Right cardiac atrium (tissue), 5 donors: ENCODE measurements around the gene KPNA4. TPM values are rescaled to one million over a fixed set of nuclear protein-coding genes. Genes with fewer than 3 reads are reported as not detected.
"Not testable (repeated sequence)": the region's sequence is repeated elsewhere in the genome, so short reads cannot be mapped to it uniquely, and the experiment has no call there.

Experiments used
- ATAC-seq, 2 donors: fragments of 200-7000 bp; cut with Tn5 transposase; one replicate each; pipeline versions ENCODE4 v1.8.0 to v1.9.1; 2020; ENCODE audit warnings: moderate library complexity in 2 of 2, mild to moderate bottlenecking in 1 of 2
- DNase-seq, 3 donors: peaks; one replicate each; pipeline ENCODE4 v3.0.0-alpha.2; 2020
- H3K27ac ChIP-seq: one replicate; pipeline ENCODE4 v1.5.1; 2013; ENCODE audit warnings: mild to moderate bottlenecking, low read length, control low read depth, moderate library complexity
- H3K27me3 ChIP-seq: one replicate; pipeline ENCODE4 v1.6.1; 2013; ENCODE audit not compliant: control insufficient read depth, insufficient read depth
- H3K4me1 ChIP-seq: one replicate; pipeline ENCODE4 v1.6.1; 2013; ENCODE audit warnings: low read length; ENCODE audit not compliant: control insufficient read depth, insufficient read depth
- H3K4me3 ChIP-seq: one replicate; pipeline ENCODE4 v1.5.1; 2013; ENCODE audit warnings: low read length, control low read depth
- H3K9me3 ChIP-seq: one replicate; pipeline ENCODE4 v1.6.1; 2013; ENCODE audit warnings: low read length; ENCODE audit not compliant: control insufficient read depth
- WGBS: extraction: QIAGEN DNeasy Blood & Tissue Kit; methylation state at CpG from one replicate; pipeline ENCODE4 v1.1.7; 2013; 5-methylcytosine and 5-hydroxymethylcytosine counted together
- intact Hi-C, 4 donors: fragments of 100-400 bp; cut with DNase I; formaldehyde crosslinking; loops; one replicate each; pipeline versions ENCODE4 v1.11.0 to v1.14.0; 2022 to 2023
- polyA plus RNA-seq: library from polyadenylated mRNA; stranded (reverse); fragments of 200-250 nt; gene quantifications from one replicate; pipeline ENCODE4 v1.2.3, GENCODE V29; 2013
- total RNA-seq, 4 donors: library from RNA; stranded (reverse); fragmentation: NEBNext Ultra II Directional; extraction: Animal tissue kit (Norgen Biotek cat#: 25700); gene quantifications; one replicate each; pipeline ENCODE4 v1.2.1, GENCODE V29; 2021
- donor health status: healthy with polysubstance abuse.
- donor health status: DM: no; HTN: yes; CAD: no.
- donor health status: DM: no; HTN: no; CAD: no.
- donor health status: DM: no; HTN: yes; CAD: no; lungs with severe emphysema.
- donor health status: DM: yes; HTN: yes; CAD: no.

Gene KPNA4
- total and polyA plus RNA-seq, 5 donors = 27.9 to 132 (median 101) TPM

DNA sequence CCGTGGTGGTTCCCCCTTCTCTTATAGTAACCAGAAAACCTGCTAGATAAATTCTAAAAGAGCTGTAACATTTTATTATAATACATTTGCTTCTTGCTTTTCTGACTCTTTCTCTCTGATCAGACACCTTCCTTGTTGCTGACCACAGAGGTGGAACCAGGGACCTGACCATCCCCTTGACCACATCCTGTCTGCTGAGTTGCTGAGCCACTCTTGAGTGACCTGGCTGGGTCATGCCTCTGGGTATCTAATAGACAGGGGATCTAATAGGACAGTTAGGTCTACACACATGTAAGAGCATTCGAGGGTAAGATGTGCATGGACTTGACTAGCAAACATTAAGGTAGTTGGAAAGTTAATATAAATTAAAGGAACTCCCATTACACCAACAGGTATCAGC is 93.0 kb downstream of the KPNA4 start:
- intact Hi-C loops = no loop called here
- Histone ChIP-seq H3K9me3 (peaks cover 3% of the 10 kb centered on the region), H3K4me3 (no peak overlapping the region), H3K27ac (no peak overlapping the region), H3K4me1 (no peaks in the 10 kb centered on the region), H3K27me3 (no peaks in the 10 kb centered on the region)
- 70% methylated on average over 2 of the region's 2 CpGs for WGBS
- ATAC-seq (no peak), DNase-seq (no peak)

DNA sequence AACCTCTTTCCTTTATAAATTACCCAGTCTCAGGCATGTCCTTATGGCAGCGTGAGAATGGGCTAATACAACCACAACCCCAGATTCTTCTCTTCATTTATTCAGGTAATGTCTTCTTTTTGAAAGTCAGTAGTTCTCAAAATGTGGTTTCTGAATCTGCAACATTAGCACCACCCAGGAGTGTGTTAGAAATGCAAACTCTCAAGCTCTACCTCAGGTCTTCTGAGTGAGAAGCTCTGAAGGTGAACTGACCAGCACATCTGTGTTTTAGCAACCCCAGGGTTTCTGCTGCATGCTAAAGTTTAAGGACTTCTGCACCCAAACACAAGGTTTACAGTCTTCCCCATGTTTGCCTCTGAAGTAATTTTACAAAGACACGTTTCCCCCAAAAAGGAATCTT is 93.5 kb downstream of the KPNA4 start:
- ATAC-seq = no peak
- WGBS = 71% methylated on average over 2 of the region's 2 CpGs
- no peak overlapping the region for H3K4me3 ChIP-seq
- H3K27me3 ChIP-seq = no peaks in the 10 kb centered on the region
- no peak overlapping the region for H3K27ac ChIP-seq
- DNase-seq = no peak
- H3K4me1 ChIP-seq = no peaks in the 10 kb centered on the region
- intact Hi-C loops = no loop called here
- H3K9me3 ChIP-seq = peaks cover 3% of the 10 kb centered on the region

DNA sequence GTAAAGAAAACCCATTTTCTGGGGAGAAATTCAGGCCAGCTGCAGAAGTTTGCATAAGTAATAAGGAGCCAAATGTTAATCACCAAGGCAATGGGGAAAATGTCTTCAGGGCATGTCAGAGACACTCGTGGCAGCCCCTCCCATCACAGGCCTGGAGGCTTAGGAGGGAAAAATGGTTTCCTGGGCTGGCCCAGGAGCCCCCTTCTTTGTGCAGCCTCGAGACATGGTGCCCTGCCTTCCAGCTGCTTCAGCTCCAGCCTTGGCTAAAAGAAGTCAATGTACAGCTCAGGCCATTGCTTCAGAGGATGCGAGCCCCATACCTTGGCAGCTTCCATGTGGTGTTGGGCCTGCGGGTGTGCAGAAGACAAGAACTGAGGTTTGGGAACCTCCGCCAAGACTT is 95.2 kb downstream of the KPNA4 start:
- intact Hi-C loops = no loop called here

DNA sequence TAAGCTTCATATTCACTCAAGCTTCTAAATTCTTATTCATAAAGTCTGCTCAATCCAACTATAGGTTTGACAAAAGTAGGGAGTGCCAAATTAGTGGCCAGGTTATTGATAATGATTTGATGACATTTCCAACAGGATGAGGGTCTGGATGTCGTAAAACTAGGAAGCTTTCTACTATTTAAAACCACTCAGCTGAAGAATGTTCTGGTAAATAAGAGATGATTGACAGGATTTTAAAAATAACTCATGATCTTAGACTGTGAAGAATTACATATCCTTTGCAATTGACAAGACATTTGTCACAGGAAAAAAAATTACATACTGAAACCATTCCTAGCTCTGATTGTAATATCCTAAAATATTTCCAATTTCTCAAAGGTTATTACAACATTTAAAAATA is 100.4 kb downstream of the KPNA4 start:
- no peaks in the 10 kb centered on the region for H3K4me1 ChIP-seq
- WGBS = 60% methylated on average over 1 of the region's 1 CpG
- intact Hi-C loops = no loop called here
- no peaks in the 10 kb centered on the region for H3K27me3 ChIP-seq
- DNase-seq = no peak
- ATAC-seq = no peak
- H3K27ac ChIP-seq = no peak overlapping the region
- H3K4me3 ChIP-seq = no peak overlapping the region
- no peaks in the 10 kb centered on the region for H3K9me3 ChIP-seq

More for the DNA sequence above, 95.2 kb downstream of the KPNA4 start:
- no peak for ATAC-seq
- 86% methylated on average over 5 of the region's 5 CpGs for WGBS
- Histone ChIP-seq H3K4me3 (no peak overlapping the region), H3K9me3 (peaks cover 3% of the 10 kb centered on the region), H3K27ac (no peak overlapping the region), H3K4me1 (no peaks in the 10 kb centered on the region), H3K27me3 (no peaks in the 10 kb centered on the region)
- DNase-seq = no peak

DNA sequence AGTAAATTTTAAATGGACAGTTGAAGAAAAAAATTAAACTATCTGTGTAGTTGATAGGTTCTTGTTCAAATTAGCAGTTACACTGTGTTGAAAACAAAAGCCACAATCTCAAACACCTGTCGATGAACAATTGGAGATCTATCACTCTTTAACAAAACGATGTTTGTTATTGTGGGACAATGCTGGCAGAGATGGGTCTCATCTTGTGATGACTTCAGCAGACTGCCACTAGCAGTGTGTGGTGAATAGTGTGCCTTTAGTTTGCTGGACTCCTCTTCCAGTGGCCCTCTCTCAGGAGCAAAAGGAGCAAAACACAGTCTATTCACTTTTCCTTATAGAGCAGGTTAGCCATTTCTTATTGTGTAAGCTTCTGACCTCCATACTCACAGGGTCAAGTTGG is 101.0 kb downstream of the KPNA4 start:
- 87% methylated on average over 2 of the region's 2 CpGs for WGBS
- DNase-seq = no peak
- H3K27me3 ChIP-seq = no peaks in the 10 kb centered on the region
- H3K27ac ChIP-seq = no peak overlapping the region
- no peaks in the 10 kb centered on the region for H3K4me1 ChIP-seq
- ATAC-seq = no peak
- intact Hi-C loops = no loop called here
- H3K9me3 ChIP-seq = no peaks in the 10 kb centered on the region
- H3K4me3 ChIP-seq = no peak overlapping the region

DNA sequence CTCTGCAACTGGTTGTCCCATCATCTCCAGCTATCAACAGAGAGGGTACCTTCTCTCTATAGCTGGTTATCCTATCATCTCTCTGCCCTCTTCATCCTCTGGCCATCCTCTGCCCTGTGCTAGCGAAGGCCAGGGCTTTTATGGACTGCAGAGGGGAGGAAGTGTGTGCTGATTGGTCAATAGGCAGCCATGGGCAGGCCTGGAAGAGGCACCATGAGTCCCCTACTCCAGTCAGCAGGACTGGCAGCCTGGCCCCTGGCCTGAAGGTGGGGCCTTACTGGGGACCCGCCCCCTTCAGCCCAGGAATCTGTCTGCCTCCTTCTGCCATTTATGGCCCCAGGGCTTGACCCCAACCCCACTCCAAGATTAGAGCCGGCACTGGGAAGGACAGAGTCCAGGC is 105.3 kb downstream of the KPNA4 start:
- Histone ChIP-seq H3K9me3 (no peaks in the 10 kb centered on the region), H3K27ac (no peak overlapping the region), H3K27me3 (no peaks in the 10 kb centered on the region), H3K4me3 (no peak overlapping the region), H3K4me1 (no peaks in the 10 kb centered on the region)
- DNase-seq (no peak), ATAC-seq (peak in 1 of 2 donors; percentile 26)
- intact Hi-C loops = no loop called here
- WGBS = 80% methylated on average over 3 of the region's 3 CpGs

DNA sequence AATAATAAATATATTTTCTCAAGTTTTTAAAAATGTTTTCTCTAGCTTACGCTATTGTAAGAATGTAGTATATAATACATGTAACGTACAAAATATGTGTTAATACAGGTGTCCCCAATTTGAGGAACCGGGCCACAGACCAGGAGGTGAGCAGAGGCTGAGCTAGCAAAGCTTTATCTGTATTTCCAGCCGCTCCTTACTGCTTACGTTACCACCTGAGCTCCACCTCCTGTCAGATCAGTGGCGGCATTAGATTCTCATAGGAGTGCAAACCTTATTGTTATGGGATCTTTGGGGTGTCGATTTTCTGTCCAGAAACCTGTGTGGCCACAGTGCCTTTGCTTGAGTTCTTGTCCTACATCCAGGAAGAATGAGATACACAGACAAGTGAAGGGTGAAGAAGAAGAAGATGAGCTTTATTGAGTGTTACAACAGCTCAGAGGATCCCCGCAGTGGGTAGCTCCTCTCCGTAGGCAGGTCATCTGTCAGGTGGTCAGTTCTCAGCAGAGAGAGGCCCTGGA is 105.9 kb downstream of the KPNA4 start:
- 93% methylated on average over 9 of the region's 9 CpGs for WGBS
- DNase-seq (no peak), ATAC-seq (no peak)
- H3K27ac ChIP-seq = no peak overlapping the region
- intact Hi-C loops = no loop called here
- no peaks in the 10 kb centered on the region for H3K4me1 ChIP-seq
- no peaks in the 10 kb centered on the region for H3K9me3 ChIP-seq
- H3K27me3 ChIP-seq = no peaks in the 10 kb centered on the region
- no peak overlapping the region for H3K4me3 ChIP-seq

DNA sequence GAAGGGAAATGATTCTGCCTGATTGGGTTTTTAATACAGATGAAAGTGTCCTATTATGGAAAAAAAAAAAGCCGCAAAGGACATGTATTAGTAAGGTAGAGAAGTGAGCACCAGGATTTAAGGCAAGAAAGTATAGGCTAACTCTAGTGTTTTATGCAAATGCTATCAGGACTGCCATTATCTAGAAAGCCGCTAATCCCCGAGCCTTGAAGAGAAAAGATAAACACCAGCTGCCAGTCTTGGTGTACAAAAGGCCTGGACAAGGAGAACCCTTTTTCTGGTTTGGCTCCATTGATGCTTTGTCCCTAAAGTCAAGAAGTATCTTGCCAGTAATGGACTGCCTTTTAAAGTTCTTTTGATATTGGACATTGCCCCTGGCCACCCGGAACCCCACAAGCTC is 107.2 kb downstream of the KPNA4 start:
- Histone ChIP-seq H3K9me3 (no peaks in the 10 kb centered on the region), H3K27me3 (no peaks in the 10 kb centered on the region), H3K4me3 (no peak overlapping the region), H3K4me1 (no peaks in the 10 kb centered on the region), H3K27ac (no peak overlapping the region)
- DNase-seq = no peak
- 64% methylated on average over 4 of the region's 4 CpGs for WGBS
- ATAC-seq = no peak
- intact Hi-C loops = no loop called here

DNA sequence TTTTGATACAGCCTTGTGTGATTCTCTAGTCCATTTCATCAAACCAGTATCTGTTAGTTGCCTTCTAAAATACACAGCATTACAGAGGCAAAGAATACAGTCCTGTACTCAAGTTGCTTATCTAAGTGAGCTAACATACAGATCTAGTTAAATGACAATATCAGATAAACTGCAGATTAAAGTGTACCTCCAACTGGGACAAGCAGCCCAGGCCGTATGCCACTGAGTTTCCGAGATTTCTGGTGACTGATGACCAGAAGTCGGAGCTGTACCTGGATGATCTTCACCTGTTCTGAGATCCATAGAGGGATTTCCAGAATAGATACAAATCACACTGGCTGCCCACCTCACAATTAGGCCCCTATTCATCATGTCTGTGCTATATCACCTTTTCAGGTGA is 109.5 kb downstream of the KPNA4 start:
- no peaks in the 10 kb centered on the region for H3K9me3 ChIP-seq
- WGBS = 88% methylated on average over 3 of the region's 3 CpGs
- no peak overlapping the region for H3K4me3 ChIP-seq
- ATAC-seq (no peak), DNase-seq (no peak)
- no peaks in the 10 kb centered on the region for H3K27me3 ChIP-seq
- no peak overlapping the region for H3K27ac ChIP-seq
- H3K4me1 ChIP-seq = no peaks in the 10 kb centered on the region
- intact Hi-C loops = no loop called here

DNA sequence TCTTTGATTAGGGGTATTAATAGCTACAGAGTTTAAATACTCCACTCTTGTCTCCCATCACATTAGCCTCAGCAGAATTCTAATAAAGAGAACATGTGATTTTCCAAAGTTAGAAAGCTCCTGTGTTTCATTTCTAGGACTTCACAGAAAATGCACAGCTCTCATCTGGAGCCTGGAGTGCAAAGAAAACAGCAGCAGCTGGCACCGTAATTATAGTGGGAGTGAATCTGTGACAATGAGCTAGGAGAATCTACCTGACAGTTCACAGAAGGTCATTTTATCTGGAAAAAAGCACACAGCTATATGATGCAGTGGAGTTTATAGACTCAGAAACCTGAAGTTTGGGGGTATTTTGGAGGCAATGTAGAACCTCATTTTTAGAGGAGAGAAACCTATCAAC is 110.4 kb downstream of the KPNA4 start:
- no peaks in the 10 kb centered on the region for H3K4me1 ChIP-seq
- DNase-seq = no peak
- WGBS = 58% methylated on average over 1 of the region's 1 CpG
- no peak overlapping the region for H3K27ac ChIP-seq
- H3K9me3 ChIP-seq = no peaks in the 10 kb centered on the region
- ATAC-seq = no peak
- intact Hi-C loops = no loop called here
- no peaks in the 10 kb centered on the region for H3K27me3 ChIP-seq
- H3K4me3 ChIP-seq = no peak overlapping the region

DNA sequence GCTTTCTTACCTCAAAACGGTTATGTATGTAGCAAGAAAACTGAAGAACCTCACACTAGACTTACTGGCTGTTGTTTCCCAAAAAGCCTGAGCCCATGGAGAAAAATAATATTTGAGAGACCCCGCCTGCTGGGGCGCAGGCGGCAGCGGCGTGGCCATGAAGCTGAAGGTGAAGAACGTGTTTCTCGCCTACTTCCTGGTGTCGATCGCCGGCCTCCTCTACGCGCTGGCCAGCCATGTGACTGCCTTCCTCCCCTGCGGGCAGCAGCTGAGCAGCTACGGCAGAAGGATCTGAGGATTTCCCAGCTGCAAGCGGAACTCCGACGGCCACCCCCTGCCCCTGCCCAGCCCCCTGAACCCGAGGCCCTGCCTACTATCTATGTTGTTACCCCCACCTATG is 113.1 kb downstream of the KPNA4 start:
- intact Hi-C loops, ATAC-seq, H3K9me3 ChIP-seq, H3K4me3 ChIP-seq, H3K4me1 ChIP-seq, H3K27me3 ChIP-seq, DNase-seq, H3K27ac ChIP-seq: not testable (repeated sequence)
- WGBS = 98% methylated on average over 19 of the region's 19 CpGs

DNA sequence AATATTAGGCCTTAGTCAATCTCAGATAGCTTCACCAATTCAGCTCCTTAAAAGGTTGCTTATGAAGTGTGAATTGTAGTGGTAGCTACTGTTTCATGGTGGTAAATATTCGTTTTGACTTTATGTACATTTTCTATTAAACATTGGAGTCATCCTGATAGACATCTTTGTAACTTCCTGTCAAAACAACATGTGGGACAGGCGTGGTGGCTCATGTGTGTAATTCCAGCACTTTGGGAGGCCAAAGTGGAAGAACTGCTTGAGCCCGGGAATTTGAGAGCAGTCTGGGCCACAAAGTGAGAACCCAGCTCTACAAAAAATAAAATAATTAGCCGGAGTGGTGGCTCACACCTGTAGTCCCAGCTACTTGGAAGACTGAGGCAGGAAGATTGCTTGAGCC is 113.8 kb downstream of the KPNA4 start:
- Histone ChIP-seq H3K9me3 (no peaks in the 10 kb centered on the region), H3K4me3 (no peak overlapping the region), H3K27me3 (no peaks in the 10 kb centered on the region), H3K4me1 (peaks cover 6% of the 10 kb centered on the region), H3K27ac (no peak overlapping the region)
- DNase-seq (no peak), ATAC-seq (no peak)
- intact Hi-C loops = no loop called here
- WGBS = 86% methylated on average over 4 of the region's 4 CpGs
